Heart right ventricle (tissue), 16 donors: Measurements from ENCODE around the gene C5. TPM values are rescaled to one million over a fixed set of nuclear protein-coding genes. Genes with fewer than 3 reads are reported as not detected.
A peak's percentile ranks its signal among the peaks of the same experiment; 100 is the strongest.

Experiments used
- ATAC-seq, 8 donors: fragments of 200-7000 bp; cut with Tn5 transposase; one replicate each; pipeline ENCODE4 v1.9.1; 2020; ENCODE audit warnings: mild to moderate bottlenecking in 8 of 8, moderate library complexity in 8 of 8, moderate number of reproducible peaks in 1 of 8
- DNase-seq, 2 donors: peaks; one replicate each; pipeline ENCODE4 v3.0.0-alpha.2; 2020
- H3K27ac ChIP-seq, 10 donors: fragments of 200-600 bp; sonication (generic) in 2 of 10; one replicate each; pipeline versions ENCODE4 v1.5.0 to v1.8.0; 2020 to 2022; ENCODE audit warnings: mild to moderate bottlenecking in 3 of 10
- H3K27me3 ChIP-seq, 7 donors: fragments of 200-600 bp; one replicate each; pipeline ENCODE4 v1.8.0; 2021 to 2022; ENCODE audit warnings: mild to moderate bottlenecking in 2 of 7
- H3K36me3 ChIP-seq, 9 donors: fragments of 200-600 bp; sonication (generic) in 1 of 9; one replicate each; pipeline versions ENCODE4 v1.5.0 to v1.8.0; 2020 to 2022; ENCODE audit warnings: mild to moderate bottlenecking in 2 of 9
- H3K4me1 ChIP-seq, 9 donors: fragments of 200-600 bp; sonication (generic) in 1 of 9; one replicate each; pipeline versions ENCODE4 v1.5.0 to v1.8.0; 2020 to 2022; ENCODE audit warnings: mild to moderate bottlenecking in 4 of 9
- H3K4me3 ChIP-seq, 10 donors: fragments of 200-600 bp; sonication (generic) in 2 of 10; one replicate each; pipeline versions ENCODE4 v1.5.0 to v1.8.0; 2020 to 2022; ENCODE audit warnings: mild to moderate bottlenecking in 7 of 10, moderate library complexity in 2 of 10
- H3K9me3 ChIP-seq, 11 donors: fragments of 200-600 bp in 10 of 11; sonication (generic) in 2 of 11; one replicate each; pipeline versions ENCODE4 v1.5.0 to v1.8.0; 2013 to 2022; ENCODE audit warnings: mild to moderate bottlenecking in 2 of 11, control low read depth in 1 of 11, moderate library complexity in 1 of 11
- WGBS, 2 donors: extraction: QIAGEN DNeasy Blood & Tissue Kit; methylation state at CpG; one replicate each; pipeline ENCODE4 v1.1.7; 2013; ENCODE audit warnings: inconsistent platforms in 1 of 2; 5-methylcytosine and 5-hydroxymethylcytosine counted together
- intact Hi-C, 10 donors: fragments of 100-400 bp; cut with DNase I; formaldehyde crosslinking; loops; one replicate each; pipeline versions ENCODE4 v1.11.1 to v1.14.2; 2022
- polyA plus RNA-seq, 2 donors: library from polyadenylated mRNA; stranded (reverse); fragments of 200-250 nt; gene quantifications; one replicate each; pipeline ENCODE4 v1.2.3, GENCODE V29; 2013
- total RNA-seq, 10 donors: library from RNA; stranded (reverse); fragmentation: NEBNext Ultra II Directional in 3 of 10; extraction: Animal tissue kit (Norgen Biotek cat#: 25700) in 3 of 10; gene quantifications; one replicate each; pipeline versions ENCODE4 v1.2.1 to v1.2.4, GENCODE V29; 2021 to 2023
- TF ChIP-seq, protein P1 (sequence below), 9 donors: fragments of 200-600 bp; sonication (generic) in 2 of 9; IDR thresholded peaks; one replicate each; pipeline versions ENCODE4 v1.5.0 to v1.8.0; 2021 to 2022; ENCODE audit warnings: antibody characterized with exemption in 9 of 9, mild to moderate bottlenecking in 5 of 9, moderate library complexity in 1 of 9
- donor health status: Arrhythmogenic right ventricular cardiomyopathy.
- donor health status: ischemic (EF 13 %, LVEDD 7.1; RV severe dilation, severe dysfunction).
- donor health status: healthy with polysubstance abuse.
- donor health status: DM: no; HTN: yes; CAD: no.
- donor health status: DM: no; HTN: no; CAD: no.
- donor health status: ischemic (EF 25% LVEDD 6.9; RV normal size, moderate dysfunction).
- donor health status: ischemic (EF 25% LVEDD 5.7; RV mildly dilated, moderate dysfunction).
- donor health status: healthy.
- donor health status: DM: yes; HTN: yes; CAD: no.
- donor health status: Ischemic cardiomyopathy.
- donor health status: ischemic (EF 35%, LVEDD 5.7; RV mildly dilated, moderate dysfunction).
- donor health status: nonischemic (EF 11% LVEDD 7.7; RV severe dilation, severe dysfunction).
- donor health status: DM: yes; HTN: yes; CAD: no.
- donor health status: PGD.
- donor health status: ischemic (EF 29% LVEDD 5.4; RV normal size, mild dysfunction).
- donor health status: nonischemic (EF 23%, LVEDD 6.1; RV moderate dilation, normal function).

Gene C5
- total and polyA plus RNA-seq, 12 donors = 0.35 to 1.5 (median 0.50) TPM

GRCh38 chr9:120946259-120946658 lies 103.8 kb downstream of the C5 start:
- WGBS, 2 donors = 80% methylated on average over 3 of the region's 3 CpGs
- H3K4me1 ChIP-seq = peaks cover 0 to 24% (median 10%) of the 10 kb centered on the region in 9 donors
- TF ChIP-seq, protein P1, sequence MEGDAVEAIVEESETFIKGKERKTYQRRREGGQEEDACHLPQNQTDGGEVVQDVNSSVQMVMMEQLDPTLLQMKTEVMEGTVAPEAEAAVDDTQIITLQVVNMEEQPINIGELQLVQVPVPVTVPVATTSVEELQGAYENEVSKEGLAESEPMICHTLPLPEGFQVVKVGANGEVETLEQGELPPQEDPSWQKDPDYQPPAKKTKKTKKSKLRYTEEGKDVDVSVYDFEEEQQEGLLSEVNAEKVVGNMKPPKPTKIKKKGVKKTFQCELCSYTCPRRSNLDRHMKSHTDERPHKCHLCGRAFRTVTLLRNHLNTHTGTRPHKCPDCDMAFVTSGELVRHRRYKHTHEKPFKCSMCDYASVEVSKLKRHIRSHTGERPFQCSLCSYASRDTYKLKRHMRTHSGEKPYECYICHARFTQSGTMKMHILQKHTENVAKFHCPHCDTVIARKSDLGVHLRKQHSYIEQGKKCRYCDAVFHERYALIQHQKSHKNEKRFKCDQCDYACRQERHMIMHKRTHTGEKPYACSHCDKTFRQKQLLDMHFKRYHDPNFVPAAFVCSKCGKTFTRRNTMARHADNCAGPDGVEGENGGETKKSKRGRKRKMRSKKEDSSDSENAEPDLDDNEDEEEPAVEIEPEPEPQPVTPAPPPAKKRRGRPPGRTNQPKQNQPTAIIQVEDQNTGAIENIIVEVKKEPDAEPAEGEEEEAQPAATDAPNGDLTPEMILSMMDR (IDR thresholded peaks at IDR 0.05) = no peak
- no peaks in the 10 kb centered on the region for H3K27me3 ChIP-seq
- no peak for DNase-seq
- ATAC-seq = no peak
- no peaks in the 10 kb centered on the region for H3K36me3 ChIP-seq
- H3K9me3 ChIP-seq = no peaks in the 10 kb centered on the region
- no peak overlapping the region for H3K4me3 ChIP-seq
- no peak overlapping the region for H3K27ac ChIP-seq
- intact Hi-C loops = no loop called here

GRCh38 chr9:120944948-120945347 lies 105.1 kb downstream of the C5 start:
- no peak overlapping the region for H3K27ac ChIP-seq
- TF ChIP-seq, protein P1 (IDR thresholded peaks at IDR 0.05) = no peak

DNA sequence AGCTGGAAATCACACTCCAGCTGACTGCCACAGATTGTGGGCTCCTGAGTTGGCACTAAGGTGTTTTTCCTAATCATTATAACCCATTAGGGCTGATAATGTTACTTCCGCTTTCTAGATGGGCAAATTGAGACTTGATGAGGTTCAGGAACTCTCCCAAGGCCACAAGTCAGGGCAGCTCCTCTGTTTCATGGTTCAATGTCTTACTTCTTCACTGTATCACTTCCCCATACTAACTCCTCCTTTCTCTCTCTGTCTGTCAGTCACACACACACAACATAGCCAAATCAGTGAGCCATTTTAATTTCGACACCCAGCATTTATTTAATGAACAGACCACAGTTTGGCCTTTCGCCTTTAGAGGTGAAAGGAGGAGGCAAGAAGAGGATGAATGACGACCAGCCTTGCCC lies 105.6 kb downstream of the C5 start:
- H3K4me3 ChIP-seq = no peak overlapping the region
- TF ChIP-seq, protein P1 (IDR thresholded peaks at IDR 0.05) = no peak
- DNase-seq (no peak), ATAC-seq (no peak)
- H3K9me3 ChIP-seq = no peaks in the 10 kb centered on the region
- peaks cover 0 to 19% (median 10%) of the 10 kb centered on the region in 9 donors for H3K4me1 ChIP-seq
- no peak overlapping the region for H3K27ac ChIP-seq
- intact Hi-C loops = loop anchor here in 1 of 10 donors (5.0 kb wide), 1 partner anchor 182 kb away; no protein-coding TSS in a partner anchor
- H3K27me3 ChIP-seq = no peaks in the 10 kb centered on the region
- WGBS, 2 donors = 86 to 89% methylated on average over 4 of the region's 4 CpGs
- no peaks in the 10 kb centered on the region for H3K36me3 ChIP-seq

More at GRCh38 chr9:120944948-120945347, 105.1 kb downstream of the C5 start:
- 75 to 81% methylated on average over 3 of the region's 3 CpGs for WGBS, 2 donors
- ATAC-seq = no peak
- no peaks in the 10 kb centered on the region for H3K9me3 ChIP-seq
- peaks cover 0 to 19% (median 10%) of the 10 kb centered on the region in 9 donors for H3K4me1 ChIP-seq
- no peak for DNase-seq
- no peaks in the 10 kb centered on the region for H3K36me3 ChIP-seq
- intact Hi-C loops = loop anchor here in 1 of 10 donors (5.0 kb wide), 1 partner anchor 183 kb away; no protein-coding TSS in a partner anchor
- H3K27me3 ChIP-seq = no peaks in the 10 kb centered on the region
- H3K4me3 ChIP-seq = no peak overlapping the region

DNA sequence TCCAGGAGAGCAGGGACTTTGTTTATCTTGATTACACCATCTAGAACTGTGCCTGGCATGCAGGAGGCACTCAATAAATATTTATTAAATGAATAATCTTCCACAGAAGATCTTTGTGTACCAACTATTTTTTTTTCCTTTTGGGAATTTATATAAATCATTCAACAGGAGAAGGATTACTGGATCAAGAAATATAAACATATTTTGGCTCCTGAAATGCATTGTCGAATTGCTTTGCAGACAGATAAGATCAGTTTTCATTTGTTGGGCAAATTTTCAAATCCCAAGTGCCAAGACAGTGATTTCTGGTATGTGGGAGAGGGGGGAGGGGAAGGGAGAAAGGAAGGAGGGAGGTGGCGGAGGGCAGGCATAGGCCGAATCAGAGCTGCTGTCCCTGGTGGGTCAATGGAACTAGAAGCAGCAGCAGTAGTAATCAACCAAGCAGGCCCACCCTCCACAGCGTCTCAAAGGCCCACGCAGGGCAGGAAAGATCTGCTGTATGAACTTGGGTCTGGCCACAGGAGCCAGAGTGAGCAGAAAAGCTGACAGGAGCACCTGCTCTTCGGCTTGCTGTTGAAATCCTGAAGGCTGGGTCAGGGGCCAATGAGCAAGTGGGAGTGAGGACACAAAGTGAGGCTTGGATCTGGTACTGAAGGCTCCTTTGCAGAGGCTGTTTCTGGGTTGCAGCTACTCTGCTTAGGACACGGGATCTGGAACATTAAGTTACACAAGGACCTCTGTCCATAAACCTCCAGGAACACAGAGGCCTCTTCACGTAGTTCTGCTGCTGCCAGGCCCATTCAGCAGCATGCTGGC lies 107.7 kb downstream of the C5 start:
- Histone ChIP-seq H3K27ac (peak overlapping the region in 5 of 10 donors; percentile 21 to 52 (median 36)), H3K27me3 (no peaks in the 10 kb centered on the region), H3K36me3 (no peaks in the 10 kb centered on the region), H3K9me3 (no peaks in the 10 kb centered on the region), H3K4me3 (no peak overlapping the region), H3K4me1 (peaks cover 0 to 19% (median 10%) of the 10 kb centered on the region in 9 donors)
- intact Hi-C loops = loop anchor here in 1 of 10 donors (5.0 kb wide), 1 partner anchor 180 kb away; no protein-coding TSS in a partner anchor
- 51 to 55% methylated on average over 8 of the region's 8 CpGs for WGBS, 2 donors
- peak in 4 of 8 donors; percentile 12 to 84 (median 32) for ATAC-seq
- no peak for DNase-seq
- TF ChIP-seq, protein P1 (IDR thresholded peaks at IDR 0.05) = no peak
